CD4-positive, alpha-beta T cell treated with Interleukin-21 for 1 hour (primary cell): ENCODE measurements around the gene FGF12.

Experiments used
- DNase-seq: peaks from one replicate; pipeline ENCODE4 v3.0.0-alpha.2; 2020

Gene FGF12

DNA sequence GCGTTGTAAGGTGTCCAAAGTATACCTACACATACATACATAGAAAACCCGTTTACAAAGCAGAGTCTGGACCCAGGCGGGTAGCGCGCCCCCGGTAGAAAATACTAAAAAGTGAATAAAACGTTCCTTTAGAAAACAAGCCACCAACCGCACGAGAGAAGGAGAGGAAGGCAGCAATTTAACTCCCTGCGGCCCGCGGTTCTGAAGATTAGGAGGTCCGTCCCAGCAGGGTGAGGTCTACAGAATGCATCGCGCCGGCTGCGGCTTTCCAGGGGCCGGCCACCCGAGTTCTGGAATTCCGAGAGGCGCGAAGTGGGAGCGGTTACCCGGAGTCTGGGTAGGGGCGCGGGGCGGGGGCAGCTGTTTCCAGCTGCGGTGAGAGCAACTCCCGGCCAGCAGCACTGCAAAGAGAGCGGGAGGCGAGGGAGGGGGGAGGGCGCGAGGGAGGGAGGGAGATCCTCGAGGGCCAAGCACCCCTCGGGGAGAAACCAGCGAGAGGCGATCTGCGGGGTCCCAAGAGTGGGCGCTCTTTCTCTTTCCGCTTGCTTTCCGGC lies 318.6 kb downstream of the FGF12 start:
- DNase-seq = no peak

DNA sequence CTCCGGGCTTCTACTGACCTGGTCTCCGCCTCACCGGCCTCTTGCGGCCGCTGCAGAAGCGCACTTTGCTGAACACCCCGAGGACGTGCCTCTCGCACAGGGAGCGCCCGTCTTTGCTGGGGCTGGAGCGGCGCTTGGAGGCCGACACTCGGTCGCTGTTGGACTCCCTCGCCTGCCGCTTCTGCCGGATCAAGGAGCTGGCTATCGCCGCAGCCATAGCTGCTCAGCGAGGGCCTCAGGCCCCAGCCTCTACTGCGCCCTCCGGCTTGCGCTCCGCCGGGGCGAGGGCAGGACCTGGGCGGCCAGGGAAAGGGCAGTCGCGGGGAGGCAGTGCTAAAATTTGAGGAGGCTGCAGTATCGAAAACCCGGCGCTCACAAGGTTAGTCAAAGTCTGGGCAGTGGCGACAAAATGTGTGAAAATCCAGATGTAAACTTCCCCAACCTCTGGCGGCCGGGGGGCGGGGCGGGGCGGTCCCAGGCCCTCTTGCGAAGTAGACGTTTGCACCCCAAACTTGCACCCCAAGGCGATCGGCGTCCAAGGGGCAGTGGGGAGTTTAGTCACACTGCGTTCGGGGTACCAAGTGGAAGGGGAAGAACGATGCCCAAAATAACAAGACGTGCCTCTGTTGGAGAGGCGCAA lies 319.2 kb downstream of the FGF12 start:
- DNase-seq = no peak

- no peak for DNase-seq
These were observed 327.6 kb downstream of the FGF12 start for GRCh38 chr3:192399767-192400166.

DNA sequence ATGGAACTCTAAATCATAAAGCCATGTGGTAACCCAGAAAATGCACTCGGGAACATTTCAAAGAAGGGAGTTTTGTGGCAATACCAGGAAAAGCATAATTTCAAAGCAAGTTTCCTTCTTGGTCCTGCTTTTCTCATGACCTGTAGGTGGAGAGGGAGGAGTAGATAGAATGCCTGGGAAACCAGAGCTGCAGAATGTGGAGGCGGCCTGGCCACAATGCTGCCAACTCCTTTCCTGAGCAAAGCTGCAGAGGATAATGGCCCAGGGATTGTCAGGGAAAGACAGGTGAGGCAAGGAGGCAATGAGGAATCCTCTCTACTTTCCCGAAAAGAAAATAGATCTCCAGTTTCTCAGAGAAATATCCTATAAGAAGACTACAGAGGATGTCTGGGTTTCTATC lies 330.3 kb downstream of the FGF12 start:
- DNase-seq = no peak

DNA sequence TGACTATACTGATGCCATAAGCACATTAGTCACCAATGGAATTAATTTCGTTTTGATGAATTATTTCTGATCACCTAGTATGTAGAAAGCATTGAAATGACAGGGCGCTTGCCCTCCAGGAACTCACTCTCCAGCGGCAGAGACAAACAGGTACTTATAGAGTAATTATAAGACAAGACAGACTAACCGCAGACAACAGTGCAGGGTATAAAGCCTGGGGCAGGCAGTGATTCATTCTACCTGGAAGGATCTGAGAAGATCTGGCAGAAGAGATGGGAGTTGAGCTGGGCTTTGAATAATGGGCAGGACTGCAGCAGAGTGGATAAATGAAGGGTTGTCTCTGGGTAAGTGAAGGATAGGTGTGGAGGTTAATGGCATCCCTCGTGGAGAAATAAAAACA lies 331.8 kb downstream of the FGF12 start:
- DNase-seq = no peak

DNA sequence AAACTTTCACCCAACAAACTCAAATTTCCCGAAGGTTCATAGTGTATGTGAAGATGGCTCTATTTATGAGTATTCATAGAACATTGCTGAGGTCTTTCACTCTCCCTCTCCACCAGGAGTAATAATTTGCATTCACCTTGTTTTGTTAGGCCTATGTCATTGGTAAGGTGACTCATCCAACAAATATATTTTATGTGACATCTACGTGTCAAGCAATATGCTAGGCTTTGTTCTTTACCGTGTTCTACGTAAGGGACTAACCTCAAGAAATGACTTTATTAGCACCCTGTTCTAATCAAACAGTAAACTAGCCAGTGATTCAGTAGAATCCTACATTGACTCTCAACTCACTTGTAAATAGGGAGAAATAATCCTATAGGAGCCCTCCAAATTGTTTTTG lies 334.4 kb downstream of the FGF12 start:
- DNase-seq = no peak

DNA sequence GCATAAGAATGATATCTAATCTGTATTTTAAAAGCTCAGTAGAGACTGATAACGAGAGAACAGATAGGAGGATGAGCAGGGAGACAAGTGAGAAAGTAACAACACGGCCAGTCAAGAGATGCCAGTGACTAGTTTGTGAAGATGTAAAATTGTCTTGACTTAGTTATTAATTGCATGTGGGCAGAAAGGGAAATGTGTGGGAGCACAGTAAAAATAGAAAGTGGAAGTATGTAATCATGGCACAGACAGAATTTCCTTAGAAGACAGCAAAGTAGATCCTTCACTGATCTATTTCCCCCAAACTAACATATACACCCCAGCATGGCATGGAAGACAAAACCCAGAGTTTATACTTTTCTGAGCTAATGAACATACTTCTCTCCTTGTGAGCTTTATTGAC lies 344.5 kb downstream of the FGF12 start:
- DNase-seq = no peak

GRCh38 chr3:192373586-192373985 lies 353.8 kb downstream of the FGF12 start:
- DNase-seq = no peak

DNA sequence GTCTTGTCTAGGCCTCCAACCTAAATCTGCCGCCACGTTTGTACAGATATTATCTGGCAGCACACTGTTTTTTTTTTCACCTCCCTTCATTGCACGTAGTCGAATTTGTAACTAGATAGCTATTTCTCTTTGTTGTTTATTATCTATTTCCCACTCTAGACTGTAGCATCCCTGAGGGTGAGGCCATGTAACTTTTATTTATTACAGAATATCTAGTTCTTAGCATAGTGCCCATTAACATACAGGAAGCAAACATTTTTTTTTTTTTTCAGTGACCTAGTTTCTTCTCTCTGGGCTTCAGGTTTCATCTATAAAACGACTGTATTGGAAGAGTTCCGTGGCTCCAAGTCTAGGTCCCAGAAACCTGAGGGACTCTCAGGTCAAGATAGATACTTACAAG lies 354.3 kb downstream of the FGF12 start:
- no peak for DNase-seq

DNA sequence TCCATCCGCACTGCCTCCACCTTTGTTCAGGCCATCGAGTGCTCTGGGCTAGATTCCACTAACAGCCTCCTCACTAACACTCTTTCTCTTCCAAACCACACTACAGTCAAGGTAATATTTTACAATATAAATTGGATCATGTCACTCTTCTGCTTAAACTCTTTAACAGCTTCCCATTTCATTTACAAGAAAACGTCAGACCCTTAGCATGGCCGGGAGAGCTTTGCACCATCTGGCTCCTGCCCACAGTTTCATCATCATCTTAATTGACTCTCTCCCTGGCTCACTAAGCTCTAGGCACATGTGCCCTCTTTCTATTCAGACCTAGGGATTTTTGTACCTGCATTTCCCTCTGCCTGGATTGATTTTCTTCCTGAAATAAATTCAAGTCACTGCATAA lies 354.7 kb downstream of the FGF12 start:
- no peak for DNase-seq

DNA sequence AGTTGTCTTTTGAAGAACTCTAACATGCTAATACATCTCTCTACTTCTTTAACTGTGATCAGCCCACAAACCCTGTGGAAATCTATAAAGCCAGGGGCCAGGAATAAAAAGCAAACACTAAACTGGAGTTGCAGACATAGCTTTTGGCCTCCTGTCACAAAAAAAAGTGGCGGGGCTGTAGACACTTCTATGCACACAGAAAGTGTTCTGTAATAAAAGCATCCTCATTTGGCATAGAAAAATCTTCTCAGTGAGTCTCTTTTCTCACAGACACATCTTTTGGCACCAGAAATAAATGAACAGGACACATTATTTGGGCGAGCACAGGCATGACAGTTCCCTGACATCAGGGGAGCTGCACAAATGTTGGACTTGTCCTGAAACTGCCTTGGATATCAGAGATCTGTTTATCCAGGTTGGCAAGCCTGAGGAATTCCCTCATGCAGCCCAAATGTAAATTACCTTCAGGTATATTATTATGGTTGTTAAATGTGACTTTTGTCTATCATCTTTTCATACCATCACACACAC lies 355.4 kb downstream of the FGF12 start:
- no peak for DNase-seq

DNA sequence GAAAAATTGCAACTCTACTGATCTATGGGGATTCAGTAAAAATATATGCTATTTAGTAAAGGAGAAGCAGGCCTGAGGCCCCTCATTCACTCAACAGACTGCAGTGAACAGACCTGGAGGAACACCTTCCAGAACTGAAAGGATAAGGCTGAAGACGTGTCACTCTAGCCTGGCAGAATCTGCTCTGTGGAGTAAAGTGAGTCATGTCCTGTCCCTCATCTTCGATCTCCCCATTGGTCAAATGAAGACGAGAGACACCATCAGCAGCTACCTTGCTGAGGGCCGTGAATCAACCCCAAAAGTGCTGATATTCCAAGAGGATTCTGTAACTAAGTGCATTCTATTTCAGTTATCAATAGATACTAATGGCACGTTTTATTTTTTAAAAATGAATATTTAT lies 359.7 kb downstream of the FGF12 start:
- DNase-seq = no peak

- DNase-seq = no peak
These were observed 360.4 kb downstream of the FGF12 start for GRCh38 chr3:192366916-192367315.

DNA sequence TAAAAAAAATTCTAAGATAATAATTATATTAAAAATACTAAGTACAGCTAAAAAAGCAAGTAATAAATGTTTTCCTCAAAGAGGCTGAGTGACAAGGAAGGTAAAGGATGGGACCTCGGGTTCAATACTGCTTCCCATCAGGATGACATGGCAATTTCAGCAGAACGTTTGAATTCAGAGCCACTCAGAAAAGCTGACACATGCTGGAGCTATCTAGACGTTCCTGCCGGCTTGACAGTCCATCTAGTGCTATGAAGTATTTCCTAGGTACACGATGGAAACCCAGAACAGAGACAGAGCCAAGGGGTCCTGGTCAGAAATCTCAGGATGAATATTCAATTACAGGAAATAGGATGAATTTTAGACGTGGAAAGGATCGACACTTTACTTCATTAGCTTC lies 361.8 kb downstream of the FGF12 start:
- no peak for DNase-seq

GRCh38 chr3:192364316-192364715 lies 363.0 kb downstream of the FGF12 start:
- no peak for DNase-seq

- no peak for DNase-seq
These were observed 372.7 kb downstream of the FGF12 start for GRCh38 chr3:192354687-192355086.

- no peak for DNase-seq
These were observed 375.2 kb downstream of the FGF12 start for GRCh38 chr3:192352142-192352541.

DNA sequence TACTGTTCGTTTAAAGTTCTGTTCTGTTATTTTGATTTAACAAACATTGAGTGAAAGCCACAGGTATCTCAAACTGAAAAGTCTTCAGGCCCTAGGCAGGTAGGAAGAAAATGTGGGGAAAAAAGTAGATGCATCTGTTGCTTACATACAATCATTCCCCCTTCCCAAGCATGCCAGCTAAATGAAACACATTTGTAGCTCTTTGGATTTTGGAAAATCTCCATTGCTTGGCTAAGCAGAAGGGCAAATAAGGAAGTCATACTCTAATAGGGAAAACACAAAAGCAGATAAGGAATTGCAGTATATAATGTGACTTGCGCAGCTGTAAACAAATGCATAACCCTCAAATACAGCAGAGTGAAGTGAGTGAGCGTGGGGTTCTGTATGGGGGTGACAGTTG lies 375.9 kb downstream of the FGF12 start:
- DNase-seq = no peak

DNA sequence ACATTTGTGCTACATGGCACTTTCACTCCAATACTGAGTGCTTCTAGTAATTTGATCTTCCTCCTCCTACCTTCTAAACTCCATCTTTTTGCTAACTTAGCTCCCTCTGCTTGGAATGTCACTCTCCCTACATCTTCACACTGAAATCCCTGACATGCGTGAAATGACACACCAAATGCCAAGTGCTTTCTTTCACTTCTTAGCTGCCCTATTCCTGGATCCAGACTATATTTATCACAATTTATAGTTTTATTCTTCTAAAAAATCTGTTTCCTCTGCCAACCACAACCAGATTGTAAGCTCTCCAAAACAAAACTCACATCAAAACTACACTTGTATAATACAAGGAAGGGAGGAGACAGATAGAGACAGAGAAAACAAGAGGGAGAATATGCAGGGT lies 387.3 kb downstream of the FGF12 start:
- DNase-seq = no peak

- no peak for DNase-seq
These were observed 388.1 kb downstream of the FGF12 start for GRCh38 chr3:192339214-192339613.

- DNase-seq = no peak
These were observed 391.1 kb downstream of the FGF12 start for GRCh38 chr3:192336286-192336685.

DNA sequence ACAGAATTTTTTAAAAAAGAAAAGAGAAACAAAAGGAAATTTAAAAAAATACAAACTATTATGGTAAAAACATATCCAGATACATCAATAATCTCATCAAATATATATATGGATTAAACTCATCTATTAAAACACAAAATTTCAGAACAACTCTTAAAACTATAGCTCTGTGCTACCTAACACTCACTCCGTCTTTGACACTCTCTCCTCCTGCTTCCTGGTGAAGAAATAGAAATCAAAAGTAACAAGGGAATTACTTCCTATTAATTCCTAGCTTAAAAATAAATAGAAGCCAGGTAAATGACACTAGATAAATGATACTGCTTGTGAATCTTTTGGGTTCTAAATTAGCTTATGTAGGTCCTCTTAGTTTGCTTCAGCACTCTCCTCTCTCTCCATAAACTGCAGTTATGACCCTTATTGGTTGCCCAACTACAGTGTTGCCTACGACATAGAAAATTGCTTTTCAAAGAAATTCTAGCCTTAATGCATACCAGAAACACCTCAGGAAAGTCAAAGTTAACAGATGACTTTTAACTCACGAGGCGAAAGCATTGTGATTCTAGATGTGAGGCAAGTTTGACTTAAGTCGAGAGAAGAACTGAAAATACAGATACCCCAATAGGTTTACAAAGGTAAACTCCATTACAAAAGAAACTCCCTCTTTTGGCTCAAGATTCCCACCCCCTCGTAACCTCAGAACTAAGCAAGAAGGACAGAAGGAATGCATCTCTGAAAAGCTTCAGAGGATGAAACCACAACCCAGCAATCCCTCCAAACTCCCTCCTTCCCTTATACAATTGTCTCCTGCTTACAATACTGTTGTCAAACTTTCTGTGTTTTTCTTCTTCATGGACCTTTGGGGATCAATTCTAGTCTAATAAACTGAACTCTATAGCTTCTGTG lies 394.7 kb downstream of the FGF12 start:
- DNase-seq = no peak

DNA sequence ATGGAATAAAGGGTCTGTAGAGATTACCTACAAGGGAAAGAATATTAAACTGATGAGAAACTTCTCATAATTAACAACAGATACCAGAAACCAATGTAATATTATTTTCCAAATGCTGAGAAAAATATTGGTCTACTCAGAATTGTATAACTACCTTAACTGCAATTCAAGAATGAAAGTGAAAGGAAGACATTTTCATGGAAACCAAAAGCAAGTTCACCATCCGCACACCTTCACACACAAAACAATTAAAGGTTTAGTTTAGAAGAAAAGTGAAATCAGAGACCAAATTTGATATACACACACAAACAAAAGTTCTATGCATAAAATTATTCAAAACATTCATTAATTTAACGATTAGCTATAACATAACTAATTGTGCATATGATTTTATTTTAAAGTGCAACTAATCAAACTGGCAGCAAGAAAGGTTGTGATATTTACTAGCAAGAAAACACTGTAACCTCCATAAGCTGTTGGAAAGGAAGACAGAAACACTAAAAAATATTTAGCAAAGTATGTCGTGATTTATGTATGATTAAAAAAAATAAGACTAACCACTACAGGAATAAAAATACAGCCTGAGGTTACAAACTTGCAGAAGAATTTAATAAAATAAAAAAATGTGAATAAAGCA lies 395.5 kb downstream of the FGF12 start:
- no peak for DNase-seq

GRCh38 chr3:192326656-192327055 lies 400.7 kb downstream of the FGF12 start:
- DNase-seq = no peak
